DMS153 treated with DMSO at 0.1 percent for 48 hours (cell line): ENCODE data around the gene ODF4.
"Not testable (repeated sequence)": the region's sequence is repeated elsewhere in the genome, so short reads cannot be mapped to it uniquely, and the experiment has no call there.

ENCODE experiments used
- DNase-seq: peaks from one replicate; lab custom pipeline; 2025; ENCODE audit not compliant: unreplicated experiment; lab: John Stamatoyannopoulos, UW

Gene ODF4

GRCh38 chr17:8324923-8325322, 14.7 kb upstream of the ODF4 start:
- DNase-seq: no peak

DNA sequence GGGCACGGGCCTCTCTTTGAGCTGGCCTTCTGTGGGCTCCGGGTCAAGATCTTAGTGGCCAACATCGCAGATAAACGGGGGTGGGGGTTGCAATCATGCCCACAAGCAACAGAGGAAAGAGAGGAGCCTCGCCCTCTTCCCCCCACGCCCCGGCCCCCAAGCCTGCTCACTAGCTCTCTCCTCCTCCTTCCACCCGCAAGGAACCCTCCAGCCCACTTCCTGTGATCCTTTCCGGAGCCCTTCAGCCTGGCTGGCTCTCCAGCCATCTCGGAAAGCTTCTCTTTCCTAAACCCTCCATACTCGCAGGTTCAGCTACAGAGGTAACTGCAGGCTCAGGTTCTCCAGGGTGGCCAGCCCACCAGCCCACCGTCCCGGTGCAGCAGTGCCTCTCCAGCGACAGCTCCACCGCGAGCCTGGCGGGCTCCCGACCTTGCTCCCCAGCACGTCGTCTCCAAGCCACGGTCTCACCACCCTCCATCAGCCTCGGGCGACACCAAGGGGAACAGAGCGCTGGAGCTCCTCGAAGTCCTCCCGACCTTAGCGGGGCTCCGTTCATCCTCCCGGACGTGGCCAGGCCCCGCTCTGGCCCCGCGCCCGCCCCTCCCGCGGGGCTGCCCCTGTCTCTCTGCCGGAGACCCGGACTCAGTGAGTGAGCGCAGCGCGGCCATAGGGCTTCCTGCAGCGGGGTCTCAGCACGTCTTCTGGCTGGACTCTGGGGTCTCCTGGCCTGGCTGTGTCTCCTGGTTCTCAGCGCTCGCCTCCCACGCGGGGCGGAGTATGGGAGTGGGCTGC, 12.9 kb upstream of the ODF4 start:
- DNase-seq: no peak

DNA sequence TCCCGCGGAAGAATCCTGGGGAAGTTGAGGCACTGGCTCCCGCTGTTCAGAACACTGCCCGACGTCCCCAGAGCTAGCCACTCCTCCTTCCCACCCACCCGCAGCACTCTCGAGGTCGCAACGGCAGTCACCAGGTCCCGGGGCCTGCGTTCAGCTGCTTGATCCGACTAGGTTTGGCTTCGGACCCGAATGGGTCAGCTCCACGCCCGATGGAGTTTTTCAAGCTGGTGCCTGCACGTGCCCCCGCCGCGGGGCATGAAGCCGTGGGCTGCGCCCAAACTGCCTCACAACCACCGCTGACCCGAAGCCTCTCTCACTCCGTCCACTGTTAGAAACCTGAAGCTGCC, 12.4 kb upstream of the ODF4 start:
- no peak for DNase-seq

- no peak for DNase-seq
Measured at GRCh38 chr17:8332128-8332527, 7.5 kb upstream of the ODF4 start.

- no peak for DNase-seq
Measured at GRCh38 chr17:8332688-8333087, 7.0 kb upstream of the ODF4 start.

- no peak for DNase-seq
Measured at GRCh38 chr17:8333281-8333680, 6.4 kb upstream of the ODF4 start.

DNA sequence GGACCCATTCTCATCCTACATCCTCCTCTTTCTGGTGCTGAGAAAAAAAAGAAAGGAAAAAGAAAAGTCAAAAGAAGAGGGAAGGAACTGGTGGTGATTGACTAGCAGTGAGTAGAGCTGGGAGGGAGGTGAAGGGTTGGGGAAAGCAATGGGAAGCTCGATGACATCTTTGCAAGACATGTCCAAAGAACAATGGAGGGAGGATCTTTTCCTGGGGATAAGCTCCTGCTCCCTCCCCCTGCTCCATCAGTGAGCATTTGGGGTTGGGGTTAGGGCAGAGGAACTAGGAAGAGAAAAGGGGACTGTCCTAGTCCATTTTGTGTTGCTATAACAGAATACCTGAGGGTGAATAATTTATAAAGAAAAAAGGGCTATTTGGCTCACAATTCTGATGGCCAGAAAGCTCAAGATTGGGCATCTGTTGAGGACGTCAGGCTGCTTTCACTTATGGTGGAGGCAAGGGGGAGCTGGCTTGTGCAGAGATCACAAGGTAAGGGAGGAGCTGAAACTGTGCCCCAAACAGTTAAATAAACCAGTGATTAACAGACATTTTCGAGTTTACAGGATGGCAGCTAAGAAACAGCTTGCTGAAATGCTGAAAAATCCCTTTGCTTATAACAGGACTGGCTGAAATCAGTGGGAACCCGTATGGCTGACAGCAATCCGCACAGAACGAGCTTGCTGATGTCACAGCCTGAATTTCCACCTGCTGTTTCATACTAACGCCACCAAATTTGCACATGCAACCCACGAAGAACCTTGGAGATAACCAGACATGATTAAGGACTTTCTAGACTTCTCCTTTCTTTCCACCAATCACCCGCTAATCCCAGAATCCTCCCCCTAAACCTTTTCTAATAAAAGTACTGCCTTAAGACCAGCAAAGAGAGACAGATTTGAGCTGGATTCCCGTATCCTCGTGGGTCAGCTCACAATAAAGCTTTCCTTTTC, 1.6 kb upstream of the ODF4 start:
- no peak for DNase-seq

GRCh38 chr17:8338753-8339140, 893 bp upstream of the ODF4 start:
- no peak for DNase-seq

DNA sequence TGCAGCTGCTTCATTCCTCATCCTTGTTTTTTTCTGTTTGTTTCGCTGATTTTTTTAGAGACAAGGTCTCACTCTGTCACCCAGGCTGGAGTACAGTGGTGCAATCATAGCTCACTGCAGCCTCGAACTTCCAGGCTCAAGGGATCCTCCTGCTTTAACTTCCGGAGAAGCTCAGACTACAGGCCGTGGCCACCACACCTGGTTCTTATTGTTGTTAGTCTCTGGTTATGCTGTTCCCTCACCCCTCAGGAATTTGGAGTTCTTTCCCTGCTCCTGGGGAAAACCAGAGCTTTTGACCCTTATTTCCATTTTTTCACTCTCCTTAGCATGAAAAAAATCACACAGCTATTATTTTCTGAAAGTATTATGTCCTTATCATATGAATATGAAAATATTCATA, 1.8 kb downstream of the ODF4 start:
- no peak for DNase-seq

DNA sequence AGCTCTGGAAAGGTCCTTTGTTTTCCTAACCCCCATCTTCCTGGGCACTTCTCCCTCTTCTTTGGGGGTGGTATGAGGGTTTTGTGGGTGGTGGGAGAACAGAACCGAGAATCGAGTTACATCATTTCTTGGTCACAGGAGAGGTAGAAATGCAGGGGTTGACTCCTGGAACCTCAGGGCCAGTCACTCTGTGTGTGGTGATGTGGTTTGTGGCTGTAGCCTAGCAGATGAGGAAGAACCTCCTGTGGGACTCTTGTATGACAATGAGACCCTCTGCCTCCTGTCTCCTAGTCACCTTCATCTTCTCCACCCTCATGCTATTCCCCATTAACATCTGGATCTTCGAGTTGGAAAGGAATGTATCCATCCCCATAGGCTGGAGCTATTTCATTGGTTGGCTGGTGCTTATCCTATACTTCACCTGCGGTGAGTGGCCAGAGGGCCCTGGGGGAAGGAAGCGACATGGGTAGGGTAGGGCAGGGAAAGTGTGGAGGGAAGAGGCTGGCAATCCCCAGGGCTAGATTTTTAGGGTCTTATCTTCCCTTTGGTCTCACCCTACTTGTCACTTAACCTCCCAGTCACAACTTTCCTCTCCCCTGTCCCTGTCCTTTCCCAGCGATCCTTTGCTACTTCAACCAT, 5.5 kb downstream of the ODF4 start:
- DNase-seq: no peak

GRCh38 chr17:8345951-8346665, 6.5 kb downstream of the ODF4 start:
- DNase-seq: no peak

- DNase-seq: not testable (repeated sequence)
Measured at GRCh38 chr17:8347001-8347400, 7.4 kb downstream of the ODF4 start.

DNA sequence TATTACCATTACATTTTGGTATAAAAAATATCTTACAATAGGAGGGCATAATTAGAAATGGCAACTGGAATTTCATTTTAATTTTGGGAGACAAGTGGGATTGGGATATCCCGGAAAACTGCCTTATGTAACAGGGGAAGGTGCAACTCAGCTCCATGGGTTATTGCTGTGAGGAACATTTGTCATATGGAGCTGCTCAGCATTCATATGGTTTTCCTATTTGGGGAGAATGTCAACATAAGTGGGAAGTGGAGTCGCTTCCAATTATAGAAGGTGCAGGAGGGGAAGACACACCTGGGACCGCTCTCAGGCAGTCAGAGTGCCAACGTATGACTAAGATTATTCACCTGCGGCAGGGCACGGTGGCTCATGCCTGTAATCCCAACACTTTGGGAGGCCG, 10.7 kb downstream of the ODF4 start:
- DNase-seq: no peak

DNA sequence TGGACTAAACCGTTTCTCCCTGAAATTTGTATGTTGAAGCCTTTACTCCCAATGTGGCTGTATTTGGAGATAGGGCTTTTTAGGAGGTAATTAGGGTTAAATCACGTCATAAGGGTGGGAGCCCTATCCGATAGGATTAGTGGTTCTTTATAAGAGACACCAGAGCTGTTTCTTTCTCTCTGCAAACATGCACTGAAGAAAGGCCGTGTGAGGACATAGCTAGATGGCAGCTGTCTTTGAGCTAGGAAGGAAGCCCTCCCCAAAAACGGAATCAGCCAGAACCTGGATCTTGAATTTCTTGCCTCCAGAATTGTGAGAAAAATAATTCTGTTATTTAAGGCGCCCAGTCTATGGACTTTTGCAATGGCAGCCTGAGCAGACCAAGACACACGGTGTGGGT, 14.1 kb downstream of the ODF4 start:
- DNase-seq: no peak

GRCh38 chr17:8354236-8354635, 14.6 kb downstream of the ODF4 start:
- DNase-seq: no peak

- DNase-seq: no peak
Measured at GRCh38 chr17:8357910-8358309, 18.3 kb downstream of the ODF4 start.

DNA sequence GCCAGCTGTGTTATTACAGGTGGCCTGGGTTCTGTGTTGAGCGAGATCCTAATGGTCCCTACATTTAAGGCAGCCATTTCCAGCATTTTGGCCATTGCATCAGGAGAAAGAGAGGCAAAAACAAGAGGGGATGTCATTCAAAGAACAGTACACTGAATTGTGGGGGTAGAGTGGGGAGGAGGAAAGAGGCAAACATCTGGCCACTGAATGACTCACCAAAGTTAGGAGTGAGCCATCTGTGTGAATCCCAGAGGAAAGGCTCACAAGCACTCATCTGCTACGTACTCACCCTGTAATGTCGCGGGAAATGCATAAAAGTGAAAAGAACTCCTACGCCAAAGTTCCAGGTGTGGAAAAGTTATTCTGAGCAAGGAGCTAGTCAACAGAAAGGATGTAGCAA, 20.1 kb downstream of the ODF4 start:
- no peak for DNase-seq

DNA sequence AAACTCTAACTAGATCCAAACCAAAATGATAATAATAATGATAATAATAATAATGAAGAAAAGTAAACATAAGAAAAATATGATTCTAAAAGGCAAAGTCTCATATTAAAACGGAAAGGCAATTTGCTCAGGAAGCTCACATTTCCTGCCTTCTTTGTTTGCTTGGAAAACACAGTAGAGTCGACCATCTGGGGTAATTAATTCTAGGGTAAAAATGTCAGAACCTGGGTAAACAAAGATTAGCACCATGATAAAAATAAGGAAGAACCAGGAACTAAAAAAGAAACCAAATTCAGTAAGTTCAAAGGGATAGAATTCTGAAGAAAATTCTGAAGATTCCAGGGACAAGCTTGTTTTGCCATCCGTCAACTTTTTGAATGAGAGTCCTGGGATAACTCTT, 20.6 kb downstream of the ODF4 start:
- DNase-seq: no peak

GRCh38 chr17:8360751-8361150, 21.1 kb downstream of the ODF4 start:
- DNase-seq: no peak

DNA sequence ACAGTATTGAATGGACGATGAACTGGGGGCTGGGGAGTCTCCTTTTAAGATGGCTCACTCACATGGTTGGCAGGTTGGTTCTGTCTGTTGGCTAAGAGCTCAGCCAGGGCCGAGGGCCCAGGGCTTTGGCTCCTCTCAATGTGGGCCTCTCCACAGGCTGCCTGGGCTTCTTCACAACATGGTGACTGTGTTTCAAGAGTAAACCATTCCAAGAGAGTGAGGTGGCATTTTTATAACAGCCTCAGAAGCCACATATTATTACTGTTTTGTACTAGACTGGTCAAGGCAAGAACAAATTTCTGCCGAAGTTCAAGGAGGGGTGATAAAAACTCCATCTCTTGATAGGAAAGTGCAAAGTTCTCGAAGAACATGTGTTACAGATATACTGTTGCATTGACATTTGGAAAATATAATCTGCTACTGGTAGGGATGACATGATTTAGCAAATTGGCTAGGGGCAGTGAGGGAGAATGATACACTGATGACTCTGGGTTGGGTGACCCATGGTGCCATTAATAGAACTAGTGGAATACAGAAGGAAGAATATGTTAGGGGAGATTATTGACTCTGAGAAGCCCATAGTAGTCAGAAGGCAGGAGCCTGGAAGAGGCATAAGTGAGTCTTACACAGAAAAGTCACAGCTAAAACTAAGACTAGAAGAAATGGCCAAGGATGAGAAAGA, 23.2 kb downstream of the ODF4 start:
- DNase-seq: no peak

GRCh38 chr17:8365143-8365542, 25.5 kb downstream of the ODF4 start:
- no peak for DNase-seq
